ENCODE results near the gene UBR3. TPM values are rescaled to one million over a fixed set of nuclear protein-coding genes. Genes with fewer than 3 reads are reported as not detected.

UBR3 gene
- total RNA-seq, 1 experiment from 2014 or later = 21.9 TPM

- no peak overlapping the region for H2AFZ ChIP-seq (ENCODE audit: low read length)
- H2BK20ac ChIP-seq (ENCODE audit: low read depth, low read length, poor library complexity, severe bottlenecking) = no peak overlapping the region
- H3K23me2 ChIP-seq (ENCODE audit: insufficient read length, low read depth, low read length, poor library complexity, severe bottlenecking) = no peaks in the 10 kb centered on the region
- H3K27ac ChIP-seq (ENCODE audit: insufficient read length, low read depth, low read length) = no peak overlapping the region
- no peak overlapping the region for H2BK15ac ChIP-seq (ENCODE audit: low read depth, low read length)
- H2BK120ac ChIP-seq (ENCODE audit: low read depth, low read length, poor library complexity, severe bottlenecking) = no peak overlapping the region
- H3K4me1 Mint-ChIP-seq = peaks cover 51 to 54% of the 10 kb centered on the region in 2 experiments
- no peak overlapping the region for H3K23ac ChIP-seq (ENCODE audit: insufficient read length, low read depth, low read length)
- no peak overlapping the region for H4K5ac ChIP-seq (ENCODE audit: insufficient read length, low read depth, low read length)
- no peak overlapping the region for H2AK5ac ChIP-seq (ENCODE audit: insufficient read length, low read length)
- H3K36me3 Mint-ChIP-seq (ENCODE audit: insufficient read depth in 1 of 3, low read depth in 3 of 3) = peaks cover 8 to 26% (median 10%) of the 10 kb centered on the region in 3 experiments; a peak in 5 of 7 replicates
- no peaks in the 10 kb centered on the region for H4K20me1 ChIP-seq (ENCODE audit: control insufficient read depth, insufficient read depth, insufficient read length)
- no peak overlapping the region for H4K8ac ChIP-seq (replicated peaks; ENCODE audit: insufficient read length, low read depth, low read length)
- no peak overlapping the region for H2BK12ac ChIP-seq (ENCODE audit: insufficient read length, low read depth, low read length)
- no peaks in the 10 kb centered on the region for H3K9me3 Mint-ChIP-seq
- H3K4me1 ChIP-seq (ENCODE audit: insufficient read depth, low read length) = peaks cover 10% of the 10 kb centered on the region
- H3K4ac ChIP-seq (ENCODE audit: low read depth, low read length) = no peak overlapping the region
- H4K91ac ChIP-seq (ENCODE audit: insufficient read length, low read depth, low read length) = no peak overlapping the region
- no peak for TF ChIP-seq CTCF (conservative IDR thresholded peaks at IDR 0.05)
- no peak overlapping the region; a peak in 3 of 5 replicates for H3K4me3 Mint-ChIP-seq
- peak overlapping the region; percentile 90 to 98 (median 98) for H3K27ac Mint-ChIP-seq
- no peak overlapping the region for H3K18ac ChIP-seq (ENCODE audit: insufficient read length, low read depth, low read length)
- no peak overlapping the region for H3K9ac ChIP-seq (ENCODE audit: extremely low read depth, insufficient read length, low read length)
- H3K79me2 ChIP-seq (ENCODE audit: insufficient read depth, low read length) = no peaks in the 10 kb centered on the region
- H3K27me3 ChIP-seq (ENCODE audit: insufficient read depth, low read length) = no peaks in the 10 kb centered on the region
- WGBS (ENCODE audit: extremely low coverage, insufficient read length, low lambda C conversion rate) = no CpG with 5 or more reads among the region's 7 CpGs
- no peak overlapping the region for H3K14ac ChIP-seq (ENCODE audit: insufficient read depth, low read length)
- no peak overlapping the region for H3K4me2 ChIP-seq (ENCODE audit: insufficient read depth, insufficient read length, low read length)
- no peaks in the 10 kb centered on the region for H3K79me1 ChIP-seq (ENCODE audit: insufficient read depth, low read depth, low read length, poor library complexity, severe bottlenecking)
- no peak overlapping the region for H3K56ac ChIP-seq (ENCODE audit: insufficient read length, low read depth, low read length)
- no peak overlapping the region for H3T11ph ChIP-seq (ENCODE audit: low read length)
- no peaks in the 10 kb centered on the region for H3K9me3 ChIP-seq (ENCODE audit: control insufficient read depth, low read depth, low read length)
- no peak for DNase-seq
- H2BK5ac ChIP-seq (ENCODE audit: insufficient read length, low read length) = no peak overlapping the region
- H3K27me3 Mint-ChIP-seq (ENCODE audit: low read depth) = no peaks in the 10 kb centered on the region
These were observed 250.7 kb downstream of the UBR3 start for GRCh38 chr2:170077830-170078569.

Data from H9 (cell line).